Measurements from ENCODE around the gene FAM168A. TPM values are rescaled to one million over a fixed set of nuclear protein-coding genes. Genes with fewer than 3 reads are reported as not detected.
"Not testable (repeated sequence)": the region's sequence is repeated elsewhere in the genome, so short reads cannot be mapped to it uniquely, and the experiment has no call there.

The FAM168A gene
- polyA plus RNA-seq, 1 donor (not counting 4 experiments of a cell fraction or from before 2014, with no cell fraction given): 11.8 TPM

DNA sequence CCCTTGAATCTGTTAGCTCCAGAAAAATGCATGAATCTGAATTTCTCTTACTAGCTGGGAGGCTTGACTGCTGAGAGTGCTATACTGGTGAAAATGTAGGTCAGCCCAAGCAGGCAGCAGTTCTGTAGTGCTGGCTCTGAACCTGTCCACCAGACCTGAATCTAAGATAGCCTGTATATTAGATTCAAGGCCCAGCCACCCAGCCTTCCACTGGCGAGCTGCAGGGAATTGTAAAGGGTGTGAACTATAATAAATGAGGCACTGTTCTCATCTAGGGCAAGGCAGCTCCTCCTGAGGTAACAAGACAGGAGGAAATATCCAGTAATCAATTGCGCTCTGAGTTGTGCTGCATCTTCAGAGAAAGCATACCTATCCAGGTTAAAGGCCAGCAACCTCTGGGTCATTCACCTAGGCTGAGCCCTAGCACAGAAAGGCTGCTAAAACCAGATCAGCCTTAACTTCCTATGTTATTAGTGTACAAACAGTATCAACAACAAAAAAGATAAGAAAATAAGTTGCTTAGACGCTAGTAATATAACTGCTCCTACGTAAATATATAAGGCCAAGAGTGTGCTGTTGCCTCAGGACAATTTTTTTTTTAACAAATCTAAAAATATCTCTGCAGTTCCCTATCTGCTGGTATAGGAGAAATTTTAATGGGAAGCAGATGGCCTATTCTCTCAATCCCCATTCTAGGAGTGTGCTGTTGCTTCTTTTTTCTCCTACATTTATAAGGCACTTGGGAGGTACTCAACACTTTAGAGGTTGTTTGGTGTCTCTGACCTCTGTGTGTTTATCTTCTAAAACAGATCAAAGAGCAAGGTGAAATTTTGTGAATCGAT, 158.7 kb downstream of the FAM168A start:
- no peak overlapping the region for H2AFZ ChIP-seq (ENCODE audit: control insufficient read depth, low read length)
- H3K9me3 ChIP-seq (ENCODE audit: control insufficient read depth, low read depth, low read length): no peaks in the 10 kb centered on the region
- FAIRE-seq (no peak), DNase-seq (ENCODE audit: low read depth, low spot score) (no peak)
- dilution Hi-C loops (cut with MboI; ENCODE audit: extremely low pct_ligation_motif_present, low sequenced_read_pairs): no loop called here
- H3K4me2 ChIP-seq (ENCODE audit: control insufficient read depth, extremely low read depth, insufficient read depth, low read depth, low read length): no peak overlapping the region
- no peaks in the 10 kb centered on the region for H4K20me1 ChIP-seq (ENCODE audit: control insufficient read depth, extremely low read depth, insufficient read depth, low read length)
- no peak overlapping the region for H3K9ac ChIP-seq (ENCODE audit: control insufficient read depth, extremely low read depth, insufficient read depth, low read length)
- H3K4me3 ChIP-seq (ENCODE audit: control insufficient read depth in 2 of 3, extremely low read depth in 1 of 3, insufficient read depth in 2 of 3, low read depth in 1 of 3, low read length in 3 of 3): no peak overlapping the region
- no peaks in the 10 kb centered on the region for H3K27me3 ChIP-seq (ENCODE audit: control insufficient read depth, extremely low read depth, insufficient read depth, low read length)
- H3K36me3 ChIP-seq (ENCODE audit: control insufficient read depth in 2 of 2, extremely low read depth in 1 of 2, insufficient read depth in 2 of 2, low read length in 2 of 2): no peaks in the 10 kb centered on the region
- no peaks in the 10 kb centered on the region for H3K79me2 ChIP-seq (ENCODE audit: control insufficient read depth, insufficient read depth, low read length)
- H3K27ac ChIP-seq (ENCODE audit: control insufficient read depth, insufficient read depth, low read length): no peak overlapping the region
- TF ChIP-seq, protein P1, sequence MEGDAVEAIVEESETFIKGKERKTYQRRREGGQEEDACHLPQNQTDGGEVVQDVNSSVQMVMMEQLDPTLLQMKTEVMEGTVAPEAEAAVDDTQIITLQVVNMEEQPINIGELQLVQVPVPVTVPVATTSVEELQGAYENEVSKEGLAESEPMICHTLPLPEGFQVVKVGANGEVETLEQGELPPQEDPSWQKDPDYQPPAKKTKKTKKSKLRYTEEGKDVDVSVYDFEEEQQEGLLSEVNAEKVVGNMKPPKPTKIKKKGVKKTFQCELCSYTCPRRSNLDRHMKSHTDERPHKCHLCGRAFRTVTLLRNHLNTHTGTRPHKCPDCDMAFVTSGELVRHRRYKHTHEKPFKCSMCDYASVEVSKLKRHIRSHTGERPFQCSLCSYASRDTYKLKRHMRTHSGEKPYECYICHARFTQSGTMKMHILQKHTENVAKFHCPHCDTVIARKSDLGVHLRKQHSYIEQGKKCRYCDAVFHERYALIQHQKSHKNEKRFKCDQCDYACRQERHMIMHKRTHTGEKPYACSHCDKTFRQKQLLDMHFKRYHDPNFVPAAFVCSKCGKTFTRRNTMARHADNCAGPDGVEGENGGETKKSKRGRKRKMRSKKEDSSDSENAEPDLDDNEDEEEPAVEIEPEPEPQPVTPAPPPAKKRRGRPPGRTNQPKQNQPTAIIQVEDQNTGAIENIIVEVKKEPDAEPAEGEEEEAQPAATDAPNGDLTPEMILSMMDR (optimal IDR thresholded peaks at IDR 0.05 in 1 of 3, IDR thresholded peaks at IDR 0.05 in 1 of 3, conservative IDR thresholded peaks at IDR 0.05 in 1 of 3; ENCODE audit: extremely low read depth in 1 of 3, insufficient read depth in 2 of 3, low read length in 3 of 3): no peak
- no peak for TF ChIP-seq EZH2 (IDR thresholded peaks at IDR 0.05; ENCODE audit: low read length)
- H3K4me1 ChIP-seq (ENCODE audit: control insufficient read depth, extremely low read depth, insufficient read depth, low read length): no peaks in the 10 kb centered on the region
- H3K9me1 ChIP-seq (ENCODE audit: control insufficient read depth, extremely low read depth, insufficient read depth, low read length): no peaks in the 10 kb centered on the region

DNA sequence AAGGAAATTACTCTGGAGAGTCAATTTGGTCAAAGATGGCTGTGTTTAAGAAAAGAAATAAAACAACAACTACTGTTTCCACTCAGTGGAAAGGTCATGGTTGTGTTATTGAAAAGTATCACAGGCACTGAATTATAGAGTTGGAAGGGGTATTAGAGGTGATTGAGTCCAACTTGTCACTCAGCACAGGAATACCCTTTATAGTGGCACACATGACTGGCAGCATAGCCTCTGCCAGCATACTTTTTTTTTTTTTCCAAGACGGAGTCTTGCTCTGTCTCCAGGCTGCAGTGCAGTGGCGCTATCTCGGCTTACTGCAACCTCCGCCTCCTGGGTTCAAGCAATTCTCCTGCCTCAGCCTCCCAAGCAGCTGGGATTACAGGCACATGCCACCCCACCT, 161.1 kb downstream of the FAM168A start:
- H3K27me3 ChIP-seq (ENCODE audit: control insufficient read depth, extremely low read depth, insufficient read depth, low read length); H4K20me1 ChIP-seq (ENCODE audit: control insufficient read depth, extremely low read depth, insufficient read depth, low read length); H3K4me3 ChIP-seq (ENCODE audit: control insufficient read depth in 2 of 3, extremely low read depth in 1 of 3, insufficient read depth in 2 of 3, low read depth in 1 of 3, low read length in 3 of 3); H3K4me1 ChIP-seq (ENCODE audit: control insufficient read depth, extremely low read depth, insufficient read depth, low read length); H3K27ac ChIP-seq (ENCODE audit: control insufficient read depth, insufficient read depth, low read length); H3K9ac ChIP-seq (ENCODE audit: control insufficient read depth, extremely low read depth, insufficient read depth, low read length); H3K79me2 ChIP-seq (ENCODE audit: control insufficient read depth, insufficient read depth, low read length); DNase-seq (ENCODE audit: low read depth, low spot score); dilution Hi-C loops (cut with MboI; ENCODE audit: extremely low pct_ligation_motif_present, low sequenced_read_pairs); H3K4me2 ChIP-seq (ENCODE audit: control insufficient read depth, extremely low read depth, insufficient read depth, low read depth, low read length); H3K9me3 ChIP-seq (ENCODE audit: control insufficient read depth, low read depth, low read length); H2AFZ ChIP-seq (ENCODE audit: control insufficient read depth, low read length); FAIRE-seq; H3K36me3 ChIP-seq (ENCODE audit: control insufficient read depth in 2 of 2, extremely low read depth in 1 of 2, insufficient read depth in 2 of 2, low read length in 2 of 2); H3K9me1 ChIP-seq (ENCODE audit: control insufficient read depth, extremely low read depth, insufficient read depth, low read length): not testable (repeated sequence)

Data from keratinocyte (primary cell).